Measurements from ENCODE around the gene HELLS.
A peak's percentile ranks its signal among the peaks of the same experiment; 100 is the strongest.

HELLS gene

DNA sequence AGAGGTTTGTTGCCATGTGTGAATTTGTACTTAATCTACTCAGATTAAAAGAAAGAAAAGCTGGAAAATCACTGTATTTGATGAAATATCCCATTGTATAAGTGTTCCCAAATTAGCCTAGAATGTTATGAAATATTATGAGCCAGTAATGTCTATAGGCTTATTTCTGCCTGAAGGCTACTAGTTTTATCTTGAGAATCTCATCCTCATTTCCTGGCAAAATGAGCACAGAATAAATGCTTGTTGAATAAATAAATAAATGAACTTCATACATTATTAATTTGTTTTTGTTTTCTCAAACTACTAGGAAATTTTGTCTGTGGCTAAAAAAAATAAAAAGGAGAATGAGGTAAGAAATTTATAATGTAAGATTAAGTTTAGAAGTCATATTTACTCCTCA is 25.5 kb downstream of the HELLS start:
- DNase-seq (ENCODE audit: insufficient read length, low spot score) (no peak), FAIRE-seq (peak; percentile 45)
- no peak for TF ChIP-seq POLR2A (IDR thresholded peaks at IDR 0.05; ENCODE audit: low read depth, low read length)

DNA sequence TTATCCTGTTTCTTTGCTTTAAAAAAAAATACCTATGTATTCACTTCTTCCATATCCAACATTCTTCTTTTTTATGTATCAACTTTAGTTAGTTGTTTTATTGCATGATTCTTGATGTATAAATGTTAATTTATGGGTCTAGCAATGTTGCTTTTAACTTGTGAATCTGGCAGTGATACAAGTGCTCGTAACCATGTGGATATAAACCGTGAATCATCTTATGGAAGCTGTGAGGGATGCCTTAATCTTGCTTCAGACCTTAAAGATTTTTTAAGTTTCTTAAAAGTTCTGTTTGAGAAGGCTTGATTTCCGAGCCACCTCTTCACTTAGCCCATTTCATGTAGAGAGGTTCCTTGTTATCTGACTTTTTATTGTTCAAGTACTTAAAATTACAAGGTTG is 25.9 kb downstream of the HELLS start:
- no peak for FAIRE-seq

DNA sequence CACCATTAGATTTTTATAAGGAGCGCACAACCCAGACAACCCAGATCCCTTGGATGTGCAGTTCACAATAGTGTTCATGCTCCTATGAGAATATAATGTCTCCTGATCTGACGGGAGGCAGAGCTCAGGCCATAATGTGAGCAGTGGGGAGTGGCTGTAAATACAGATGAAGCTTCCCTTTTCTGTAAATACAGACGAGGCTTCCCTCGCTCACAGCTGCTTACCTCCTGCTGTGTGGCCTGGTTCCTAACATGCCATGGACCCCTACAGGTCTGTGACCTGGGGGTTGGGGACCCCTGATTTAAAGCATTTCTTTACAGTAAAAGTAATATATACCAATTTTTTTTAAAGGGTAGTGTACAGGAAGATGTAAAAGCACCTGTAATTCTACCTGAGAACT is 33.2 kb downstream of the HELLS start:
- TF ChIP-seq POLR2A (IDR thresholded peaks at IDR 0.05; ENCODE audit: low read depth, low read length), result no peak
- FAIRE-seq, result no peak
- DNase-seq (ENCODE audit: insufficient read length, low spot score), result no peak

More for the DNA sequence above, 25.9 kb downstream of the HELLS start:
- no peak for DNase-seq (ENCODE audit: insufficient read length, low spot score)
- no peak for TF ChIP-seq POLR2A (IDR thresholded peaks at IDR 0.05; ENCODE audit: low read depth, low read length)

DNA sequence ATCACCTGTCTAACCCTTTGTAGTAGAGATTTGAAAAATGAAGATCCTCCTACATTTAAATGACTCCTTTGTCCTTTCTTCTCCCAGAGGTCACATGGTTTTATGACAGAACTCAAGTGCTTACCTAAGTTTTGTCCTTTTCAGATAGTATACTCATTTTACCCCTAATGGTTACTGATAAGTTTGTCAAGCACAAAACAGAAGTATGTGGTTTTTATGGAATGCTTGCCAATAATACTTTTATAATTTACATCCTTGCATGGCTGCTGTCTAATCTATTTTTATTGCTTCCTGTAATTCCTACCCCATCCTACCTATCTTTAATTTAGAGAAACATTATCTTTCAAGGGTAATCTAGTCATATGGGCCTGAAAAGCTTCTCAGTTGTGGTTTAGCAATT is 37.5 kb downstream of the HELLS start:
- FAIRE-seq, result no peak

DNA sequence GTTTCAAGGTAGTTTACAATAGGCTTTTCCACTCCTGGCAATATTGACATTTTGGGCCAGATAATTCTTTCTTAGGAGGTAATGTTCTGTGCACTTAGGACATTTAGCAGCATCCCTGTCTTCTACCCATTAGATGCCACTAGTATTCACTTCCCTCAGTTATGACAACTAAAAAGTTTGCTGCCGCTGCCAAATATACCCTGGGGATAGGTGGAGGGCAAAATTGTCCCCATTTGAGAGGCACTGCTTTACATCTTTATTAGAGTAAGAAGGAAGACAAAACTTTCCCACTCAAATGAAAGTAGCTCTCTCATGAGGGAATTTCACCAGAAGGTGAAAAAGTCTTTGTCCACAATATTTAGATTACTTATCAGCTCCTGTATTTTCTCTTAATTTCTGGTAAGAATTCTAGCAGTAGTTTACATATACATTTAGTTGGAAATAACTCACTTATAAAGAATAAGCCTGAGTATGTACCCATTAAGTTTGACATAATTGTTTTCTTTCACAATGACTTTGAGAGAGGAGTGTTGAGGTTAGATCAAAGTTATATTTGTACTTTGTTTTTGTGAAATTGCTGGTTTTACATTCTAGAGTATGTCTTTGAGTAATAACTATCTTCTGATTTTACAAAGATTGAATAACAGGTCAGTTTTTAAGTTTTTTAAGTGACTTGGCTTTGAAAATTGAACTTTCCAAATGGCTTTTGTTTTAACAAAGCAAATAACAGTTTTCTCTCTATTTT is 46.0 kb downstream of the HELLS start:
- DNase-seq (ENCODE audit: insufficient read length, low spot score) (no peak), FAIRE-seq (peak; percentile 30)
- no peak for TF ChIP-seq POLR2A (IDR thresholded peaks at IDR 0.05; ENCODE audit: low read depth, low read length)

More for the DNA sequence above, 37.5 kb downstream of the HELLS start:
- DNase-seq (ENCODE audit: insufficient read length, low spot score), result no peak
- TF ChIP-seq POLR2A (IDR thresholded peaks at IDR 0.05; ENCODE audit: low read depth, low read length), result no peak

DNA sequence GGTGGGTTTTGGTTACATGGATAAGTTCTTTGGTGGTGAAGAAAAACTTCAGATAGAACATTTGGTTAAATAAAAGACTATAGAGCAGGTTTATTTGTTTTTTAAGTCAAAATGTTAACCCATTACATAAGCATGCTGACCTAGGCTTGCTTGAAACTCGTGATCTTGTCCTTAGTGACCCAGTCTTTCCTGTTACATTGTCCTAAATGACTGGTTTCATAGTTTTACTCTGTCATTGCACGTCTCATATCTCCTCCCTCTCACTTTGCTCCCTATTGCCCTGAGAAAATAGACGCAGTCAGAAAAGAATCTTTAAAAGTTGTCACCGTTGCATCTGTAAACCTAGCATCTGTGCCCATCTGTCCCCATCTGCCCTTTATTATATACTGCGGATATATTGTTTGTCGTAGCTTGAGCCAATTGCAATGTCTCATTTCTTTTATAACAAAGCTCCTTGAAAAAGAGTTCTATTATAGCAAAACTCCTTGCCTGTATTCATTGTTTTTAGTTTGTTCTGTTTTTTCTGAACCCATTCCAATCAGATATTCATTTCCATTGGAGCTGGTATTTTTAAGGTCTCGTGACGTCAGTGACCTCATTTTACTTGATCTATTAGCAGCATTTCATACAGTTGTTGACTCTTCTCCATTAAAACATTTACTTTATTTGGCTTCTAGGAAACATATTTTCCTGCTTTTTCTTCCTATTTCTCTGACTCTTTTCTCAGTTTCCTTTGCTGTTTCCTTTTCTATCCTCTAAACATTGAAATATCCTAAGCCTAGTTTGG is 57.3 kb downstream of the HELLS start:
- no peak for TF ChIP-seq POLR2A (IDR thresholded peaks at IDR 0.05; ENCODE audit: low read depth, low read length)
- peak; percentile 72 for FAIRE-seq
- no peak for DNase-seq (ENCODE audit: insufficient read length, low spot score)

DNA sequence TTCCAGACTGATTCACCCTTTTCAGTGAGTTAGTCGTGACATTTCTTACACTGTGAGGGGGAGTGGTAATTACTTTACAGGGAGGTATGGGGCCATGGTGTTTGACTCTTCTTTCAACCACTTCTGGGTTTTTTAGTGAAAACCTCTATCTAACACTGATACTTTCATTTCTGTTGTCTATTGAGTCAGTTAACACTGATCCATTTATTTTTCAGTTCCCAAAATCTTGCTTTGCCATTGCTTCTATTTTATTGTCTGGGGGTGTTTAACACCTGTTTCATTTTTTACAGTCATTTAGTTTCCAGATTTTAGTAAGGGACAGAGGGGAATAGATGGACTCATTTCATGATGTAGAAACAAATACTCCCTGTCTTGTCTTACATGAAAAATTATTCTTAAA is 61.5 kb downstream of the HELLS start:
- FAIRE-seq (peak; percentile 75), DNase-seq (ENCODE audit: insufficient read length, low spot score) (no peak)
- TF ChIP-seq POLR2A (IDR thresholded peaks at IDR 0.05; ENCODE audit: low read depth, low read length), result no peak

DNA sequence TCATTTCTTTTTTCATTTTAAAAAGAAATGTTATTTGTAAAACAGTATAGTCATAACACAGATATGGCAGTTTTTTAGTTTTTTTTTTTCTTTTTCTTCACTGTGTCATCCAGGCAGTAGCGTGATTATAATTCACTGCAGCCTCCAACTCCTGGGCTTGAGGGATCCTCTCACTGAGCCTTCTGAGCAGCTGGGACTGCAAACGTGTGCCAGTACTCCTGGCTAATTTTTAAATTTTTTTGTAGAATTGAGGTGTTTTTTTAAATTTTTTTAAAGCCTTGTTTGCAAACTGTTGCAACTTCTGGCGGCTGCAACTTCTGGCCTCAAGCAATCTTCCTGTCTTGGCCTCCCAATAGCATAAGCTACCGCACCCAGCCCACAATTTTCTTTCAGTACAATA is 63.0 kb downstream of the HELLS start:
- FAIRE-seq (no peak), DNase-seq (ENCODE audit: insufficient read length, low spot score) (no peak)
- no peak for TF ChIP-seq POLR2A (IDR thresholded peaks at IDR 0.05; ENCODE audit: low read depth, low read length)

DNA sequence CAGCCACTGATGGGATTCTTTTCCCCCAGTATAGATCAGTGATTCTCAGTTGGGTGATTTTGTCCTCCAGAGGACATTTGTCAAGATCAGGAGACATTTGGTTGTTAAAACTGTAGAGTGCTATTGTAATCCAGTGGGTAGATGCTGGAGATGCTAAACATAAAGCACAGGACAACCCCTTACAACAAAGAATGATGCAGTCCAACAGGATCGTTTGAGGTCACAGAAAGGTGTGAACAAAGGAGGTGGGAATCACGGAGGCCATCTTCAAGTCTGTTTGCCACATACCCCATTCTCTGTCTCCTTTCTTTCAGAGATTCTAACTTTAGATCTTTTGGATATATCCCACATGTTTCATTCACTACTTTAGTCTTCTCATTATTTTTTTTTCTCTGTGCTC is 69.0 kb downstream of the HELLS start:
- no peak for TF ChIP-seq POLR2A (IDR thresholded peaks at IDR 0.05; ENCODE audit: low read depth, low read length)
- FAIRE-seq (no peak), DNase-seq (ENCODE audit: insufficient read length, low spot score) (no peak)

DNA sequence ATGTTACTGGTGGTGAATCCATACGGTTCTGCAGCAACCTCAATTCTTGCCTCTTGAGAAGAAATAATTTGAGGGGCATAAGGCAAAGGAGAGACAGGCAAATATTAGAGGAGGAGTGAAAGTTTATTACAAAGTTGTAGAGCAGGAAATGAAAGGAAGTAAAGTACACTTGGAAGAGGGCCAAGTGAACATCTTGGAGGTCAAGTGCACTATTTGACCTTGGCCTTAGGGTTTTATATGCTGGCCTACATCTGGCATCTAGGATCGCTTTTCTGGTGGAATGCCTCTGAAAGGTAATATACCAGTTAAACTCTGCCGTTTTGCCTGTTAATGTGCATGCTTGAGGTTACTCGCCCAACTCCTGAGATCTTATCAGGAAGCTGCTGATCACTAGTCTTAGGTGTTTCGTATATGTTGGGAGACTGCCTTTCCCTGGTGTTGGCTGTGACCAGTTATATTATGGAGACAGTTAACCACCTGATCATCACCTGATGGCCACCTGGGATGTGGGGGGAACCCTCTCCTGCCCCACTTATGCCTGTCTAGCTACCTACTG is 71.9 kb downstream of the HELLS start:
- DNase-seq (ENCODE audit: insufficient read length, low spot score) (no peak), FAIRE-seq (no peak)
- TF ChIP-seq POLR2A (IDR thresholded peaks at IDR 0.05; ENCODE audit: low read depth, low read length), result no peak

DNA sequence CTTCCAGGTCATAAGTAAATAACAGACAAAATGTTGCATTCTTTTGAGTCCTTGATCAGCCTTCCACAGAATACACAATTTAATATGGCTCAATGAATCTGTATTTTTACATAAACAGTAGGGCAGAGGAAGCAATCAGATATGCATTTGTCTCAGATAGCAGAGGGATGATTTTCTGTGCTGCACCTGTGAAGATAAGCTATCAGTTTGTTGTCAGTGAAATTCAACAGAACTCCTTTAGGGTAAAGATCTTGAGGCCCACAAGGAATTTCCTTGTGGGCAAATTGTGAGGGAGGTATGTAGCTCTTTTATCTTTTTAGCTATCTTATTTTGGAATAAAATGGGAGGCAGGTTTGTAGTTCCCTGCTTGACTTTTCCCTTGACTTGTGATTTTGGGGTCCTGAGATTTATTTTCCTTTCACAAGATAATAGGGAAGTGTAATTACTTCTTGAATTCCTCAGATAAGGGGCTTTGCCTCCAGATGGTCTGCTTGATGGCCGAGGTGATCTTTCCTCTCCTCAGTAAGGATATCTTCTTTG is 77.1 kb downstream of the HELLS start:
- no peak for TF ChIP-seq POLR2A (IDR thresholded peaks at IDR 0.05; ENCODE audit: low read depth, low read length)
- DNase-seq (ENCODE audit: insufficient read length, low spot score) (no peak), FAIRE-seq (no peak)

DNA sequence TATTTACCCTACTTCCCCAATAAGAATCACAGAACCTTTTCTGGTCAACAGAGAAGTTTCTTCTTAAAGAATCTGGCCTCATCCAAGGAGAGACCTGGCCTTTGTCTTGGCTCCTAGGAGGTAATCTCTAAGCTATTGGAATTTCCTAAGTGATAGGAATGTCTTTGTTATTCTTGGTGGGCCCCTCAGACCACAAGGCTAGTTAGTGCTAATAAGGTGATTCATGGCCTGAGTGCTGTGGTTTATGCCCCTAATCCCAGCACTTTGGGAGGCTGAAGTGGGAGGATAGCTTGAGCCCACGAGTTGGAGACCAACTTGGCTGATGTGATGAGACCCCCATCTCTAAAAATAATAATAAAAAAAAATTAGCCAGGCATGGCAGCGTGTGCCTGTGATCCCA is 78.0 kb downstream of the HELLS start:
- no peak for TF ChIP-seq POLR2A (IDR thresholded peaks at IDR 0.05; ENCODE audit: low read depth, low read length)
- no peak for DNase-seq (ENCODE audit: insufficient read length, low spot score)
- FAIRE-seq, result no peak

DNA sequence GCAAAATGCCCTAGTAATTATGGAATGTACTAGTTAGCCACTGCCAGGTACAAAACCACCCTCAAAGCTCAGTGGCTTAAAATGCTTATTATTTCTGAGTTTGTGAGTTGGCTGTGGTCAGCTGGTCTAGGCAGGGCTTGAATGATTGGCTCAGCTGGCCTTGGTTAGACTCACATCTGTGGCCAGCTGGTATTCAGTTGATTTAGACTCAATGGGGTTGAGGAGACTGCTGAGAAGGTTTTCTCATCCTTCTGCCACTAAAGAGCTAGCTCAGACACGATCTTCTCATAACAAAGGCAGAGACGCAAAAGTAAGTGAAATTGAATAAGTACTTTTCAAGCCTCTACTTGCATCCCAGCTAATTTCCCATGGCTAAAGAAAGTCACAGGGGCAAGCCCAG is 80.9 kb downstream of the HELLS start:
- TF ChIP-seq POLR2A (IDR thresholded peaks at IDR 0.05; ENCODE audit: low read depth, low read length), result no peak
- DNase-seq (ENCODE audit: insufficient read length, low spot score) (no peak), FAIRE-seq (no peak)

DNA sequence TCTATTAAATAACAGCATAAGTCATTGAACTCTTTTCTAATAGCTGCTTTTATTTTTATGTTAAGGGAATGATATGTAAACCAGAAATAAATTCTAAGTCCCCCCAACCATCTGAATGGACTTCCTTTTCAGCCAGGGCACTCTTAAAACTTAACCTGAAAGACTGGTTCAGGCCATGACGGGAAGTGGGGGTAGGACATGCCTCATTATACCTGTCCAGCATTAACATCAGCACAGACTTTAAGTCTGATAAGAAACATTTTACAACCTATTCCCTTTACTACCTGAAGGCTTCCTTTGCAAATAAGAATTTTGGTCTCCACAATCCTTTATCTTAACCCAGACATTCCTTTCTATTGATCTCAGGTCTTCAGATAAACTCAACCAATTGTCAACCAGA is 81.9 kb downstream of the HELLS start:
- FAIRE-seq, result no peak
- TF ChIP-seq POLR2A (IDR thresholded peaks at IDR 0.05; ENCODE audit: low read depth, low read length), result no peak
- DNase-seq (ENCODE audit: insufficient read length, low spot score), result no peak

All from H54 (cell line).